Measurements from ENCODE around the gene TBC1D32.

- TF ChIP-seq SMC3 (IDR thresholded peaks at IDR 0.05; ENCODE audit: low read depth, low read length) = no peak
- TF ChIP-seq CTCF (IDR thresholded peaks at IDR 0.05) = no peak
- TF ChIP-seq, protein P1, sequence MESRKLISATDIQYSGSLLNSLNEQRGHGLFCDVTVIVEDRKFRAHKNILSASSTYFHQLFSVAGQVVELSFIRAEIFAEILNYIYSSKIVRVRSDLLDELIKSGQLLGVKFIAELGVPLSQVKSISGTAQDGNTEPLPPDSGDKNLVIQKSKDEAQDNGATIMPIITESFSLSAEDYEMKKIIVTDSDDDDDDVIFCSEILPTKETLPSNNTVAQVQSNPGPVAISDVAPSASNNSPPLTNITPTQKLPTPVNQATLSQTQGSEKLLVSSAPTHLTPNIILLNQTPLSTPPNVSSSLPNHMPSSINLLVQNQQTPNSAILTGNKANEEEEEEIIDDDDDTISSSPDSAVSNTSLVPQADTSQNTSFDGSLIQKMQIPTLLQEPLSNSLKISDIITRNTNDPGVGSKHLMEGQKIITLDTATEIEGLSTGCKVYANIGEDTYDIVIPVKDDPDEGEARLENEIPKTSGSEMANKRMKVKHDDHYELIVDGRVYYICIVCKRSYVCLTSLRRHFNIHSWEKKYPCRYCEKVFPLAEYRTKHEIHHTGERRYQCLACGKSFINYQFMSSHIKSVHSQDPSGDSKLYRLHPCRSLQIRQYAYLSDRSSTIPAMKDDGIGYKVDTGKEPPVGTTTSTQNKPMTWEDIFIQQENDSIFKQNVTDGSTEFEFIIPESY (IDR thresholded peaks at IDR 0.05; ENCODE audit: borderline replicate concordance, low read depth) = no peak
- TF ChIP-seq EP300 (IDR thresholded peaks at IDR 0.05; ENCODE audit: borderline replicate concordance in 1 of 2, low read depth in 1 of 2, low read length in 1 of 2) = no peak
- TF ChIP-seq POLR2AphosphoS5 (IDR thresholded peaks at IDR 0.05; ENCODE audit: low read depth, low read length) = no peak
- no peak for TF ChIP-seq RAD21 (IDR thresholded peaks at IDR 0.05; ENCODE audit: low read length)
- TF ChIP-seq USF2 (IDR thresholded peaks at IDR 0.05; ENCODE audit: borderline replicate concordance, low read depth, low read length) = no peak
- TF ChIP-seq, protein P2, sequence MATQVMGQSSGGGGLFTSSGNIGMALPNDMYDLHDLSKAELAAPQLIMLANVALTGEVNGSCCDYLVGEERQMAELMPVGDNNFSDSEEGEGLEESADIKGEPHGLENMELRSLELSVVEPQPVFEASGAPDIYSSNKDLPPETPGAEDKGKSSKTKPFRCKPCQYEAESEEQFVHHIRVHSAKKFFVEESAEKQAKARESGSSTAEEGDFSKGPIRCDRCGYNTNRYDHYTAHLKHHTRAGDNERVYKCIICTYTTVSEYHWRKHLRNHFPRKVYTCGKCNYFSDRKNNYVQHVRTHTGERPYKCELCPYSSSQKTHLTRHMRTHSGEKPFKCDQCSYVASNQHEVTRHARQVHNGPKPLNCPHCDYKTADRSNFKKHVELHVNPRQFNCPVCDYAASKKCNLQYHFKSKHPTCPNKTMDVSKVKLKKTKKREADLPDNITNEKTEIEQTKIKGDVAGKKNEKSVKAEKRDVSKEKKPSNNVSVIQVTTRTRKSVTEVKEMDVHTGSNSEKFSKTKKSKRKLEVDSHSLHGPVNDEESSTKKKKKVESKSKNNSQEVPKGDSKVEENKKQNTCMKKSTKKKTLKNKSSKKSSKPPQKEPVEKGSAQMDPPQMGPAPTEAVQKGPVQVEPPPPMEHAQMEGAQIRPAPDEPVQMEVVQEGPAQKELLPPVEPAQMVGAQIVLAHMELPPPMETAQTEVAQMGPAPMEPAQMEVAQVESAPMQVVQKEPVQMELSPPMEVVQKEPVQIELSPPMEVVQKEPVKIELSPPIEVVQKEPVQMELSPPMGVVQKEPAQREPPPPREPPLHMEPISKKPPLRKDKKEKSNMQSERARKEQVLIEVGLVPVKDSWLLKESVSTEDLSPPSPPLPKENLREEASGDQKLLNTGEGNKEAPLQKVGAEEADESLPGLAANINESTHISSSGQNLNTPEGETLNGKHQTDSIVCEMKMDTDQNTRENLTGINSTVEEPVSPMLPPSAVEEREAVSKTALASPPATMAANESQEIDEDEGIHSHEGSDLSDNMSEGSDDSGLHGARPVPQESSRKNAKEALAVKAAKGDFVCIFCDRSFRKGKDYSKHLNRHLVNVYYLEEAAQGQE (IDR thresholded peaks at IDR 0.05; ENCODE audit: low read depth, low read length) = no peak
- no peak for TF ChIP-seq TCF12 (IDR thresholded peaks at IDR 0.05)
- TF ChIP-seq, protein P3, sequence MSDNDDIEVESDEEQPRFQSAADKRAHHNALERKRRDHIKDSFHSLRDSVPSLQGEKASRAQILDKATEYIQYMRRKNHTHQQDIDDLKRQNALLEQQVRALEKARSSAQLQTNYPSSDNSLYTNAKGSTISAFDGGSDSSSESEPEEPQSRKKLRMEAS (IDR thresholded peaks at IDR 0.05; ENCODE audit: low read depth) = no peak
These were observed 174.0 kb downstream of the TBC1D32 start for GRCh38 chr6:121160276-121160675.
